B cell (primary cell): ENCODE results near the gene GCAT. TPM values are rescaled to one million over a fixed set of nuclear protein-coding genes. Genes with fewer than 3 reads are reported as not detected.

Source experiments
- ATAC-seq: fragments of 200-7000 bp; cut with Tn5 transposase; one replicate; pipeline ENCODE4 v1.10.0; 2021; ENCODE audit warnings: low read depth, mild to moderate bottlenecking, moderate number of reproducible peaks, moderate library complexity
- CTCF ChIA-PET: fragments of 350-600 bp; sonication (Branson Sonifier 250); formaldehyde crosslinking; loops from one replicate; lab custom pipeline; 2021; ENCODE audit warnings: antibody characterized with exemption, inconsistent platforms; lab: Charles Lee
- POLR2A ChIA-PET: fragments of 350-600 bp; sonication (Branson Sonifier 250); formaldehyde crosslinking; loops from one replicate; lab custom pipeline; 2021; ENCODE audit warnings: antibody characterized with exemption; lab: Charles Lee
- DNase-seq: peaks from one replicate; pipeline ENCODE4 v3.0.0; 2013
- H2AFZ ChIP-seq: 2 replicates; pipeline ENCODE4 v1.6.1; 2012; ENCODE audit warnings: mild to moderate bottlenecking, low read depth, low read length; ENCODE audit not compliant: insufficient read depth, poor library complexity, severe bottlenecking
- H3K27ac ChIP-seq, 2 donors: 1 replicate in 1 of 2; 2 replicates in 1 of 2; pipeline ENCODE4 v1.5.1; 2012 to 2013; ENCODE audit warnings: low read length in 2 of 2, mild to moderate bottlenecking in 2 of 2, moderate library complexity in 1 of 2
- H3K27me3 ChIP-seq, 4 experiments: fragments of 200-600 bp in 1 of 4; sonication (generic) in 1 of 4; replicated peaks in 1 of 4; 1 replicate in 2 of 4; 2 replicates in 2 of 4; pipeline versions ENCODE4 v1.6.1 to v1.7.0; 2013 to 2016; ENCODE audit warnings: low read length in 3 of 4, mild to moderate bottlenecking in 2 of 4, mixed read lengths in 1 of 4, moderate library complexity in 1 of 4; ENCODE audit not compliant: insufficient read depth in 4 of 4, control insufficient read depth in 3 of 4; ENCODE audit errors: control extremely low read depth in 1 of 4
- H3K36me3 ChIP-seq, 2 experiments: replicated peaks in 1 of 2; 1 replicate in 1 of 2; 2 replicates in 1 of 2; pipeline versions ENCODE4 v1.6.1 to v1.7.1; 2013; ENCODE audit warnings: low read length in 1 of 2; ENCODE audit not compliant: insufficient read depth in 2 of 2, control insufficient read depth in 1 of 2; ENCODE audit errors: control extremely low read depth in 1 of 2, extremely low read depth in 1 of 2
- H3K4me1 ChIP-seq, 2 donors: fragments of 200-600 bp in 1 of 2; sonication (generic) in 1 of 2; 1 replicate in 1 of 2; 2 replicates in 1 of 2; pipeline versions ENCODE4 v1.5.1 to v1.6.1; 2013 to 2017; ENCODE audit warnings: low read length in 2 of 2; ENCODE audit not compliant: control insufficient read depth in 2 of 2, insufficient read depth in 2 of 2
- H3K4me2 ChIP-seq: replicated peaks from 2 replicates; pipeline ENCODE3; 2012; ENCODE audit warnings: mild to moderate bottlenecking, low read depth, low read length; ENCODE audit not compliant: poor library complexity, severe bottlenecking
- H3K4me3 ChIP-seq, 5 experiments: fragments of 200-600 bp in 1 of 5; sonication (generic) in 1 of 5; 1 replicate in 3 of 5; 2 replicates in 2 of 5; pipeline versions ENCODE4 v1.5.1 to v1.7.0; 2011 to 2016; ENCODE audit warnings: low read length in 4 of 5, mild to moderate bottlenecking in 4 of 5, low read depth in 2 of 5, control low read depth in 1 of 5, moderate library complexity in 1 of 5; ENCODE audit not compliant: insufficient read depth in 1 of 5; ENCODE audit errors: control extremely low read depth in 1 of 5, extremely low read depth in 1 of 5
- H3K79me2 ChIP-seq: fragments of 200-600 bp; sonication (generic); one replicate; pipeline ENCODE4 v1.6.0; 2016; ENCODE audit warnings: low read length; ENCODE audit not compliant: control insufficient read depth, insufficient read depth
- H3K9ac ChIP-seq: fragments of 200-600 bp; sonication (generic); 2 replicates; pipeline ENCODE4 v1.6.1; 2017; ENCODE audit warnings: mild to moderate bottlenecking, low read length, moderate library complexity
- H3K9me3 ChIP-seq, 3 donors: one replicate each; pipeline versions ENCODE4 v1.6.1 to v1.7.1; 2013; ENCODE audit warnings: low read length in 2 of 3; ENCODE audit not compliant: control insufficient read depth in 2 of 3, insufficient read depth in 1 of 3; ENCODE audit errors: control extremely low read depth in 1 of 3
- H4K20me1 ChIP-seq: 2 replicates; pipeline ENCODE4 v1.6.0; 2012; ENCODE audit warnings: mild to moderate bottlenecking, low read length; ENCODE audit not compliant: insufficient read depth, control insufficient read depth, poor library complexity, severe bottlenecking
- H3K27ac Mint-ChIP-seq: one replicate; pipeline ENCODE4 v1.8.0; 2021; ENCODE audit warnings: mixed read lengths
- H3K27me3 Mint-ChIP-seq: one replicate; pipeline ENCODE4 v1.8.0; 2021; ENCODE audit warnings: mixed read lengths
- H3K4me1 Mint-ChIP-seq: one replicate; pipeline ENCODE4 v1.8.0; 2021; ENCODE audit warnings: mixed read lengths
- H3K4me3 Mint-ChIP-seq: one replicate; pipeline ENCODE4 v1.8.0; 2021; ENCODE audit warnings: mixed read lengths
- H3K9me3 Mint-ChIP-seq: one replicate; pipeline ENCODE4 v1.8.0; 2022; ENCODE audit warnings: mixed read lengths; ENCODE audit not compliant: insufficient read depth
- EZH2 ChIP-seq: IDR thresholded peaks from 2 replicates; pipeline ENCODE4 v1.6.1; 2012; ENCODE audit warnings: borderline replicate concordance, low read depth, mild to moderate bottlenecking, moderate library complexity, low read length; ENCODE audit not compliant: insufficient read depth, poor library complexity, severe bottlenecking
- WGBS: methylation state at CpG from one replicate; pipeline ENCODE4 v1.1.5; 2013; ENCODE audit warnings: missing lambda C conversion rate; ENCODE audit not compliant: insufficient coverage; 5-methylcytosine and 5-hydroxymethylcytosine counted together
- intact Hi-C: fragments of 100-400 bp; cut with micrococcal nuclease; formaldehyde crosslinking; loops from one replicate; pipeline ENCODE4 v1.10.0; 2022
- polyA plus RNA-seq: library from polyadenylated mRNA; depleted of rRNA; stranded (reverse); fragments of >200 nt; gene quantifications from 2 replicates; pipeline ENCODE4 v1.2.3, GENCODE V29; 2012
- total RNA-seq, 2 donors: library from RNA; stranded (reverse); fragments of 120-200 nt in 1 of 2; gene quantifications; 1 replicate in 1 of 2; 2 replicates in 1 of 2; pipeline versions ENCODE4 v1.2.3 to v1.2.4, GENCODE V29; 2013 to 2022
- TF ChIP-seq, protein P1 (sequence below): fragments of 200-600 bp; IDR thresholded peaks from one replicate; pipeline ENCODE4 v1.8.0; 2022; ENCODE audit warnings: antibody characterized with exemption, mild to moderate bottlenecking

GCAT gene
- total and polyA plus RNA-seq, 2 donors (not counting 1 experiment from before 2014, with no cell fraction given): 0.15 to 0.47 TPM

DNA sequence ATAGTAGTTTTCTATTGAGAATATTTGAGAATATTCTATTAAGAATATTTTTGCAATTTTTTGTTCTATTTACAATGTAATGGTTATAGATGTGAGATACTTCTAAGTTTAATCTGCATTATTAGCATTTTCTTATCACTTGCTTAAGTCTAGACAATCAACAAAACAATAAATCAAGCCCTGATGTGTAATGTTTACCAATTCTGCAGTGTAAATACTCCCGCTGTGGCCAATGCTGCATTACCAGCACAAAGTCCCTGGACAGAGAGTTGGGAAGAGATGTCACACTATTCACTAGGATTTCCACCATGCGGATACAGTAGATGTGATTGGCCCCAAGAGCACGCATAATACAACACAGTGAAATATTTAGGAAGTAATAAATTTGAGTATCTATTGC lies 47.6 kb upstream of the GCAT start:
- Histone ChIP-seq H3K9ac (no peak overlapping the region), H3K4me2 (no peak overlapping the region), H3K4me3 (no peak overlapping the region), H3K36me3 (peaks cover 0 to 57% of the 10 kb centered on the region in 2 experiments), H3K4me1 (no peaks in the 10 kb centered on the region), H2AFZ (no peak overlapping the region), H3K27me3 (no peaks in the 10 kb centered on the region), H3K27ac (no peak overlapping the region), H4K20me1 (no peaks in the 10 kb centered on the region), H3K79me2 (no peaks in the 10 kb centered on the region), H3K9me3 (no peaks in the 10 kb centered on the region)
- no peaks in the 10 kb centered on the region for H3K9me3 Mint-ChIP-seq
- no CpG with 5 or more reads among the region's 3 CpGs for WGBS
- no peak overlapping the region for H3K27ac Mint-ChIP-seq
- POLR2A ChIA-PET: no interaction called here
- ATAC-seq: no peak
- intact Hi-C loops: no loop called here
- CTCF ChIA-PET: no interaction called here
- DNase-seq: no peak
- H3K4me3 Mint-ChIP-seq: no peak overlapping the region
- no peaks in the 10 kb centered on the region for H3K27me3 Mint-ChIP-seq
- no peak for TF ChIP-seq EZH2
- TF ChIP-seq, protein P1, sequence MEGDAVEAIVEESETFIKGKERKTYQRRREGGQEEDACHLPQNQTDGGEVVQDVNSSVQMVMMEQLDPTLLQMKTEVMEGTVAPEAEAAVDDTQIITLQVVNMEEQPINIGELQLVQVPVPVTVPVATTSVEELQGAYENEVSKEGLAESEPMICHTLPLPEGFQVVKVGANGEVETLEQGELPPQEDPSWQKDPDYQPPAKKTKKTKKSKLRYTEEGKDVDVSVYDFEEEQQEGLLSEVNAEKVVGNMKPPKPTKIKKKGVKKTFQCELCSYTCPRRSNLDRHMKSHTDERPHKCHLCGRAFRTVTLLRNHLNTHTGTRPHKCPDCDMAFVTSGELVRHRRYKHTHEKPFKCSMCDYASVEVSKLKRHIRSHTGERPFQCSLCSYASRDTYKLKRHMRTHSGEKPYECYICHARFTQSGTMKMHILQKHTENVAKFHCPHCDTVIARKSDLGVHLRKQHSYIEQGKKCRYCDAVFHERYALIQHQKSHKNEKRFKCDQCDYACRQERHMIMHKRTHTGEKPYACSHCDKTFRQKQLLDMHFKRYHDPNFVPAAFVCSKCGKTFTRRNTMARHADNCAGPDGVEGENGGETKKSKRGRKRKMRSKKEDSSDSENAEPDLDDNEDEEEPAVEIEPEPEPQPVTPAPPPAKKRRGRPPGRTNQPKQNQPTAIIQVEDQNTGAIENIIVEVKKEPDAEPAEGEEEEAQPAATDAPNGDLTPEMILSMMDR: no peak
- no peaks in the 10 kb centered on the region for H3K4me1 Mint-ChIP-seq

DNA sequence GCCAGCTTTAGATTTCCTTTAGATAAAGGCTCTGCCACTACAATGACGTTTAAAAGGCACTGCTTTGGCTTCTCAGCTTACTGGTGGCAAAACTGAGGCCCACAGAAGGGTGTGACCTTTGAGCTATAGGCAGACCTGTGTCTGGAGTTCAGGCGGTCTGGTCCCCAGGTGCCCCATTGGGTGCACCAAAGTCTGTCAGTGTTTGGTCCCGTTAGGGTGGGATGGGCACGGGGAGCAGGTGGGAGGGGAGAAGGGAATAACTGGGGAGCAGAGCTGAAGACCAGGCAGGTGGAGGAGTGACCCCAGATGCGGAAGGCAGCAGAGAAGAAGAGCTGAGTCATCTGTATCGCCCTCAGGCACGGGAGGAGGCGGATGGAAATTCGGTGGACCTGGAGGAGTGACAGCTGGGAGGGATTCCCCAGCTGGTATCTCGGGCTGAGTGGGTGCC lies 45.3 kb upstream of the GCAT start:
- DNase-seq (no peak), ATAC-seq (no peak)
- Mint-ChIP-seq H3K9me3 (no peaks in the 10 kb centered on the region), H3K4me3 (no peak overlapping the region), H3K4me1 (no peaks in the 10 kb centered on the region), H3K27ac (no peak overlapping the region), H3K27me3 (no peaks in the 10 kb centered on the region)
- WGBS: 84% methylated on average over 10 of the region's 10 CpGs
- Histone ChIP-seq H3K79me2 (no peaks in the 10 kb centered on the region), H4K20me1 (no peaks in the 10 kb centered on the region), H3K27ac (no peak overlapping the region), H3K4me1 (no peaks in the 10 kb centered on the region), H3K27me3 (no peaks in the 10 kb centered on the region), H2AFZ (no peak overlapping the region), H3K9ac (no peak overlapping the region), H3K4me3 (no peak overlapping the region), H3K4me2 (no peak overlapping the region), H3K36me3 (peaks cover 0 to 46% of the 10 kb centered on the region in 2 experiments), H3K9me3 (no peaks in the 10 kb centered on the region)
- POLR2A ChIA-PET: no interaction called here
- CTCF ChIA-PET: no interaction called here
- intact Hi-C loops: no loop called here
- no peak for TF ChIP-seq EZH2
- TF ChIP-seq, protein P1: no peak
